K562 (cell line): ENCODE results near the gene SPINK2. TPM values are rescaled to one million over a fixed set of nuclear protein-coding genes. Genes with fewer than 3 reads are reported as not detected.

Experiments
- LEF1 ChIP-seq: fragments of 450-650 bp; IDR thresholded peaks from 2 replicates; pipeline ENCODE4 v1.6.1; 2016; ENCODE audit warnings: mild to moderate bottlenecking
- MGA ChIP-seq: fragments of 450-650 bp; IDR thresholded peaks from 2 replicates; pipeline ENCODE4 v1.6.1; 2016; ENCODE audit warnings: mild to moderate bottlenecking, moderate library complexity
- MYC ChIP-seq, 2 experiments: fragments of 250-450 bp in 1 of 2; sonication (Bioruptor Pico) in 1 of 2; IDR thresholded peaks; 2 replicates each; pipeline versions ENCODE4 v1.5.1 to v1.6.1; 2012 to 2021; ENCODE audit warnings: low read depth in 2 of 2, borderline replicate concordance in 1 of 2, improper control_type of control experiment in 1 of 2, low read length in 1 of 2, mild to moderate bottlenecking in 1 of 2, moderate library complexity in 1 of 2
- MYNN ChIP-seq, 2 experiments: sonication (generic); formaldehyde crosslinking in 1 of 2; IDR thresholded peaks; 2 replicates each; pipeline versions ENCODE4 v1.5.0 to v1.6.1; 2016 to 2020; ENCODE audit warnings: antibody characterized with exemption in 1 of 2, missing genetic modification reagents in 1 of 2
- PHF20 ChIP-seq: fragments of 450-650 bp; IDR thresholded peaks from 2 replicates; pipeline ENCODE4 v1.6.1; 2018; ENCODE audit not compliant: partially characterized antibody
- PURB ChIP-seq: sonication (generic); formaldehyde crosslinking; IDR thresholded peaks from 2 replicates; pipeline ENCODE4 v1.9.0; 2021; ENCODE audit warnings: low read depth, mild to moderate bottlenecking, missing genetic modification reagents
- STAG1 ChIP-seq: sonication (generic); formaldehyde crosslinking; IDR thresholded peaks from 2 replicates; pipeline ENCODE4 v1.5.0; 2020; ENCODE audit warnings: missing genetic modification reagents, borderline replicate concordance
- TBL1XR1 ChIP-seq, 2 experiments: IDR thresholded peaks; 2 replicates each; pipeline ENCODE4 v1.6.1; 2012; ENCODE audit warnings: improper control_type of control experiment in 2 of 2, low read length in 2 of 2, mild to moderate bottlenecking in 1 of 2
- ZNF778 ChIP-seq: fragments of 450-650 bp; formaldehyde crosslinking; IDR thresholded peaks from 2 replicates; pipeline ENCODE4 v1.4.0; 2020; ENCODE audit warnings: mild to moderate bottlenecking, moderate library complexity
- polyA plus RNA-seq, 8 experiments: library from polyadenylated mRNA; depleted of rRNA in 4 of 8; stranded (reverse) in 5 of 8; unstranded in 3 of 8; fragments of >200 nt; fragmentation: Nextera tagmentation in 2 of 8; fragmentation: Illumina TruSeq in 1 of 8; extraction: Ambion mirVana in 2 of 8; extraction: Trizol in 1 of 8; gene quantifications; 2 replicates each; pipeline versions ENCODE4 v1.2.1 to v1.2.3, GENCODE V29; 2011 to 2014; ENCODE audit warnings: inconsistent platforms in 1 of 8, missing spikeins in 1 of 8
- total RNA-seq, 7 experiments: library from RNA; depleted of rRNA in 6 of 7; stranded (reverse); fragments of >200 nt in 6 of 7; fragmentation: Illumina TruSeq in 2 of 7; extraction: Trizol in 2 of 7; gene quantifications; 2 replicates each; pipeline versions ENCODE4 v1.2.1 to v1.2.3, GENCODE V29; 2011 to 2021; ENCODE audit warnings: low replicate concordance in 1 of 7
- TF ChIP-seq, protein P1 (sequence below): fragments of 250-450 bp; sonication (Bioruptor Pico); IDR thresholded peaks from 2 replicates; pipeline ENCODE4 v1.5.0; 2022; ENCODE audit warnings: mild to moderate bottlenecking

The SPINK2 gene
- total and polyA plus RNA-seq, 9 of the 15 experiments (the other 6 are each of a cell fraction or from before 2014, with no cell fraction given): not detected

- TF ChIP-seq, protein P1, sequence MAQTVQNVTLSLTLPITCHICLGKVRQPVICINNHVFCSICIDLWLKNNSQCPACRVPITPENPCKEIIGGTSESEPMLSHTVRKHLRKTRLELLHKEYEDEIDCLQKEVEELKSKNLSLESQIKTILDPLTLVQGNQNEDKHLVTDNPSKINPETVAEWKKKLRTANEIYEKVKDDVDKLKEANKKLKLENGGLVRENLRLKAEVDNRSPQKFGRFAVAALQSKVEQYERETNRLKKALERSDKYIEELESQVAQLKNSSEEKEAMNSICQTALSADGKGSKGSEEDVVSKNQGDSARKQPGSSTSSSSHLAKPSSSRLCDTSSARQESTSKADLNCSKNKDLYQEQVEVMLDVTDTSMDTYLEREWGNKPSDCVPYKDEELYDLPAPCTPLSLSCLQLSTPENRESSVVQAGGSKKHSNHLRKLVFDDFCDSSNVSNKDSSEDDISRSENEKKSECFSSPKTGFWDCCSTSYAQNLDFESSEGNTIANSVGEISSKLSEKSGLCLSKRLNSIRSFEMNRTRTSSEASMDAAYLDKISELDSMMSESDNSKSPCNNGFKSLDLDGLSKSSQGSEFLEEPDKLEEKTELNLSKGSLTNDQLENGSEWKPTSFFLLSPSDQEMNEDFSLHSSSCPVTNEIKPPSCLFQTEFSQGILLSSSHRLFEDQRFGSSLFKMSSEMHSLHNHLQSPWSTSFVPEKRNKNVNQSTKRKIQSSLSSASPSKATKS (CRISPR knock-in tag): no peak
- no peak for TF ChIP-seq MYC (IDR thresholded peaks at IDR 0.05; ENCODE audit: low read depth, low read length)
- TF ChIP-seq MYC (CRISPR knock-in tag; IDR thresholded peaks at IDR 0.05; ENCODE audit: borderline replicate concordance, low read depth): no peak
- TF ChIP-seq LEF1: no peak
- no peak for TF ChIP-seq PURB
- no peak for TF ChIP-seq MGA
- TF ChIP-seq MYNN (IDR thresholded peaks at IDR 0.05): no peak
- TF ChIP-seq MYNN (CRISPR knock-in tag; IDR thresholded peaks at IDR 0.05): no peak
- no peak for TF ChIP-seq TBL1XR1 (IDR thresholded peaks at IDR 0.05; ENCODE audit: low read length in 2 of 2)
- TF ChIP-seq ZNF778 (CRISPR knock-in tag): no peak
- TF ChIP-seq PHF20: no peak
- no peak for TF ChIP-seq STAG1 (CRISPR knock-in tag)
Observed at GRCh38 chr4:56790691-56791091, 30.8 kb downstream of the SPINK2 start (continued).
